ENCODE results near the gene CCDC122.

Gene CCDC122

GRCh38 chr13:43802511-43802910 is 77.0 kb downstream of the CCDC122 start:
- no peak overlapping the region for H3K9ac ChIP-seq (ENCODE audit: low read length)
- H3K27me3 ChIP-seq (ENCODE audit: control insufficient read depth, insufficient read depth, low read length) = no peaks in the 10 kb centered on the region
- H3K4me3 ChIP-seq (ENCODE audit: low read depth, low read length) = no peak overlapping the region
- no peaks in the 10 kb centered on the region for H3K9me3 ChIP-seq (ENCODE audit: control insufficient read depth, insufficient read depth, low read depth, low read length)
- H3K36me3 ChIP-seq (ENCODE audit: control insufficient read depth, insufficient read depth, low read length) = no peaks in the 10 kb centered on the region
- H3K4me1 ChIP-seq (ENCODE audit: control insufficient read depth, insufficient read depth, low read length) = peaks cover 12% of the 10 kb centered on the region
- H3K27ac ChIP-seq (ENCODE audit: low read depth, low read length) = no peak overlapping the region

GRCh38 chr13:43800828-43801227 is 78.7 kb downstream of the CCDC122 start:
- H3K27ac ChIP-seq (ENCODE audit: low read depth, low read length) = no peak overlapping the region
- H3K27me3 ChIP-seq (ENCODE audit: control insufficient read depth, insufficient read depth, low read length) = no peaks in the 10 kb centered on the region

GRCh38 chr13:43799191-43799590 is 80.3 kb downstream of the CCDC122 start:
- H3K27me3 ChIP-seq (ENCODE audit: control insufficient read depth, insufficient read depth, low read length) = no peaks in the 10 kb centered on the region
- H3K9me3 ChIP-seq (ENCODE audit: control insufficient read depth, insufficient read depth, low read depth, low read length) = no peaks in the 10 kb centered on the region
- no peak overlapping the region for H3K9ac ChIP-seq (ENCODE audit: low read length)
- no peaks in the 10 kb centered on the region for H3K4me1 ChIP-seq (ENCODE audit: control insufficient read depth, insufficient read depth, low read length)
- no peaks in the 10 kb centered on the region for H3K36me3 ChIP-seq (ENCODE audit: control insufficient read depth, insufficient read depth, low read length)
- no peak overlapping the region for H3K27ac ChIP-seq (ENCODE audit: low read depth, low read length)
- no peak overlapping the region for H3K4me3 ChIP-seq (ENCODE audit: low read depth, low read length)

More at GRCh38 chr13:43800828-43801227, 78.7 kb downstream of the CCDC122 start:
- H3K4me1 ChIP-seq (ENCODE audit: control insufficient read depth, insufficient read depth, low read length) = peaks cover 10% of the 10 kb centered on the region
- H3K36me3 ChIP-seq (ENCODE audit: control insufficient read depth, insufficient read depth, low read length) = no peaks in the 10 kb centered on the region
- no peak overlapping the region for H3K4me3 ChIP-seq (ENCODE audit: low read depth, low read length)
- H3K9me3 ChIP-seq (ENCODE audit: control insufficient read depth, insufficient read depth, low read depth, low read length) = no peaks in the 10 kb centered on the region
- H3K9ac ChIP-seq (ENCODE audit: low read length) = no peak overlapping the region

DNA sequence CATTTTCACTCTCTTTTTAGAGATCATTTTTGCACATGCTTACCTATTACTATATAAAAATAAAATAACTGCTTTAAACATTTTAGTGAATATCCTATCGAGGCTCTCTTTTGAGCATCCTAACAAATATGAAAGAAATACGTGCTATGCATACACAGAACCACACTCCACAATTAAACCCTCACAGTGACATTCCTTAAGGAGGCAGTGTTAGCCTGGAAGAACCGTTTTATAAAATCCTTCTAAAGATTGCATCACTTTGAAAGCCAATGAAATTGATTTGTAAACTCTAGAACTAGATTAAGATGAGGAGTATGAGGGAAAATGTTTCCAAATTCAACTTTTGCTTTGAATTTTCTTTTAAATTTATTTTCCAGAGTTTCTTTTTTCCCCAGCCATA is 81.7 kb downstream of the CCDC122 start:
- no peaks in the 10 kb centered on the region for H3K9me3 ChIP-seq (ENCODE audit: control insufficient read depth, insufficient read depth, low read depth, low read length)
- no peak overlapping the region for H3K4me3 ChIP-seq (ENCODE audit: low read depth, low read length)
- H3K36me3 ChIP-seq (ENCODE audit: control insufficient read depth, insufficient read depth, low read length) = no peaks in the 10 kb centered on the region
- H3K27ac ChIP-seq (ENCODE audit: low read depth, low read length) = no peak overlapping the region
- no peaks in the 10 kb centered on the region for H3K27me3 ChIP-seq (ENCODE audit: control insufficient read depth, insufficient read depth, low read length)
- no peaks in the 10 kb centered on the region for H3K4me1 ChIP-seq (ENCODE audit: control insufficient read depth, insufficient read depth, low read length)
- H3K9ac ChIP-seq (ENCODE audit: low read length) = no peak overlapping the region

DNA sequence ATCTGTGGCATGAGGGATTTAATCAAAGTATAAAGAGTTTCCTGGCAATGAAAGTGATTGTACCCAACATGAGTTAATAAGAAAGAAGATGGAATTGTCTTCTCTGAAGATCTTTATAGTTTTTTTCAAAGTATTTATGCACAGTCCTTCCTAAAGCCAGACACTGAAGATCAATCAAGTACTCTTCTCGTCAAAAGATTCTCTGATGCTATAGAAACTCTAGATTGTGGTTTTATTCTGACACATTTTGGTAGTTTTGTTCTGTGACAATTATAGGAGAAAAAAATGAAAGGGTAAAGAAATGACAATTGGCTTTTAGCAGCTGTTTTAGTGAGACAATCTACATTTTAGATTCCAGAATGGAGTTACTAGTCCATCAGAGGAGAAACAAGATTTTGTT is 82.4 kb downstream of the CCDC122 start:
- H3K9me3 ChIP-seq (ENCODE audit: control insufficient read depth, insufficient read depth, low read depth, low read length) = no peaks in the 10 kb centered on the region
- H3K9ac ChIP-seq (ENCODE audit: low read length) = no peak overlapping the region

GRCh38 chr13:43794416-43794815 is 85.1 kb downstream of the CCDC122 start:
- Histone ChIP-seq H3K36me3 (ENCODE audit: control insufficient read depth, insufficient read depth, low read length) (no peaks in the 10 kb centered on the region), H3K9me3 (ENCODE audit: control insufficient read depth, insufficient read depth, low read depth, low read length) (no peaks in the 10 kb centered on the region), H3K9ac (ENCODE audit: low read length) (no peak overlapping the region), H3K4me3 (ENCODE audit: low read depth, low read length) (no peak overlapping the region), H3K4me1 (ENCODE audit: control insufficient read depth, insufficient read depth, low read length) (no peaks in the 10 kb centered on the region), H3K27ac (ENCODE audit: low read depth, low read length) (no peak overlapping the region), H3K27me3 (ENCODE audit: control insufficient read depth, insufficient read depth, low read length) (no peaks in the 10 kb centered on the region; the same call in 1 of the 2 replicates)

More for the DNA sequence above, 82.4 kb downstream of the CCDC122 start:
- Histone ChIP-seq H3K36me3 (ENCODE audit: control insufficient read depth, insufficient read depth, low read length) (no peaks in the 10 kb centered on the region), H3K27ac (ENCODE audit: low read depth, low read length) (no peak overlapping the region), H3K4me3 (ENCODE audit: low read depth, low read length) (no peak overlapping the region), H3K27me3 (ENCODE audit: control insufficient read depth, insufficient read depth, low read length) (no peaks in the 10 kb centered on the region), H3K4me1 (ENCODE audit: control insufficient read depth, insufficient read depth, low read length) (no peaks in the 10 kb centered on the region)

GRCh38 chr13:43792076-43792881 is 87.3 kb downstream of the CCDC122 start:
- no peaks in the 10 kb centered on the region for H3K36me3 ChIP-seq (ENCODE audit: control insufficient read depth, insufficient read depth, low read length)
- peaks cover 16% of the 10 kb centered on the region for H3K27me3 ChIP-seq (ENCODE audit: control insufficient read depth, insufficient read depth, low read length)
- H3K9ac ChIP-seq (ENCODE audit: low read length) = no peak overlapping the region
- no peak overlapping the region for H3K27ac ChIP-seq (ENCODE audit: low read depth, low read length)
- H3K9me3 ChIP-seq (ENCODE audit: control insufficient read depth, insufficient read depth, low read depth, low read length) = no peaks in the 10 kb centered on the region
- peaks cover 6% of the 10 kb centered on the region; the same call in 1 of the 2 replicates for H3K4me1 ChIP-seq (ENCODE audit: control insufficient read depth, insufficient read depth, low read length)
- no peak overlapping the region for H3K4me3 ChIP-seq (ENCODE audit: low read depth, low read length)

- Histone ChIP-seq H3K4me1 (ENCODE audit: control insufficient read depth, insufficient read depth, low read length) (peaks cover 6% of the 10 kb centered on the region; the same call in 1 of the 2 replicates), H3K27me3 (ENCODE audit: control insufficient read depth, insufficient read depth, low read length) (peaks cover 52% of the 10 kb centered on the region), H3K27ac (ENCODE audit: low read depth, low read length) (no peak overlapping the region), H3K9me3 (ENCODE audit: control insufficient read depth, insufficient read depth, low read depth, low read length) (no peaks in the 10 kb centered on the region), H3K9ac (ENCODE audit: low read length) (no peak overlapping the region), H3K4me3 (ENCODE audit: low read depth, low read length) (peak overlapping the region; percentile 68; the same call in 1 of the 2 replicates), H3K36me3 (ENCODE audit: control insufficient read depth, insufficient read depth, low read length) (no peaks in the 10 kb centered on the region)
These were observed 91.5 kb downstream of the CCDC122 start for GRCh38 chr13:43787997-43788396.

DNA sequence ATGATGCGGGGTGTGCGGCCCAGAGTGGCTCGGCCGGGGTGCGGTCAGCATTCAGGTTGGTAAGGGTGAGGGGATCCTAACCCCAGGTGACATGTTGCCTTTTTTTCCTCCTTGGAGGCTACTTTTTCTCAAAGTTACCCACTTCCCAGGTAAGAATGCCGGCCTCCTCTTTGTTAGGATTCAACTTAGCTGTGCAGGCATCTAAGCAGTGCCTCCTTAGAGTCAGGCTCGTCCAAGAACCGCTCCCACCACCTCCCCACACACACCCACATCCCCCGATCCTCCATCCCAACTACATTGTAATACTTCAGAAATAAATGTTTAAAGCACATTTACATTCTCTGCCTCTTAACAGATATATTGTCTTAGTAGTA is 92.0 kb downstream of the CCDC122 start:
- H3K27ac ChIP-seq (ENCODE audit: low read depth, low read length) = no peak overlapping the region
- peaks cover 57% of the 10 kb centered on the region for H3K27me3 ChIP-seq (ENCODE audit: control insufficient read depth, insufficient read depth, low read length)
- peaks cover 6% of the 10 kb centered on the region; the same call in 1 of the 2 replicates for H3K4me1 ChIP-seq (ENCODE audit: control insufficient read depth, insufficient read depth, low read length)
- no peaks in the 10 kb centered on the region for H3K9me3 ChIP-seq (ENCODE audit: control insufficient read depth, insufficient read depth, low read depth, low read length)
- H3K9ac ChIP-seq (ENCODE audit: low read length) = peak overlapping the region; percentile 62
- no peaks in the 10 kb centered on the region for H3K36me3 ChIP-seq (ENCODE audit: control insufficient read depth, insufficient read depth, low read length)
- peak overlapping the region; percentile 68 for H3K4me3 ChIP-seq (ENCODE audit: low read depth, low read length)

DNA sequence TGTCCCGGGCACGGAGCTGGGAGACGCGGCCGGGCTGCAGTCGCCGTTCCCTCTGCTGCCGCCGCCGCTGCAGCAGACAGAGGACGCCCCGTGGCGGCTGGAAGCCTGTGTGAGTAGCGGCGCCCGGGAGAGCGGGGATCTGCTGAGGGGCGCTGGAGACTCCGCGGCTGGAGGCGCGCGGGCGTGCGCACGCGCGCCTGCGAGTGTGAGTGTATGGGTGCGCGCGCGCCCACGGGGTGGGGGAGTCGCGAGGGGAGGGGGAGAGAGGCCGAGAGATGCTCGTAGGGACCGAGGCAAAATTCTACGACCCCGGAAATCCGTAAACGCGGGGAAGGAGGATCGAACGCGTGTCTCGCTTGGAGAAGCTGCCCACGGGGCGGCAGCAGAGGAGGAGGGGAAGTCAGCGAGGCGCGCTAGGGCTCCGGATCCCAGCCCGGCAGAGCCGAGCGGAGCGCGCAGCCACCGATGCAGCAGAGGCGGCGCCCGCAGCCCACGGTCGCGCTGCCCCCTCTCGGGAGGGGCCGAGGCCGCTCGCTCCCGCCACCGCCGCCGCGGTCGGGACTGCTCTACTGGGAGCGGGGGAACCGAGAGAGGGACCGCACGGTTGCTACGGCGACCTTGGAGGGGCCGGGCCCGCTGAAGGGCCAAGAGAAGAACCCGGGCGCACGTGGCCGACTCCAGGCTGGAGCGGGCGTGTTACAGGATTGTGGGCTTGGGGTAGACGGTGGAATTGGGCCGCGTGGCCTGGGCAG is 92.6 kb downstream of the CCDC122 start, which contains the start of gene ENOX1:
ENOX1 (minus strand) TSS at position 207 of the 752 bp plus-strand sequence.
- peaks cover 63% of the 10 kb centered on the region for H3K27me3 ChIP-seq (ENCODE audit: control insufficient read depth, insufficient read depth, low read length)
- no peaks in the 10 kb centered on the region for H3K9me3 ChIP-seq (ENCODE audit: control insufficient read depth, insufficient read depth, low read depth, low read length)
- H3K4me1 ChIP-seq (ENCODE audit: control insufficient read depth, insufficient read depth, low read length) = peaks cover 6% of the 10 kb centered on the region; the same call in 1 of the 2 replicates
- peak within 1 kb of the TSS; percentile 68 for H3K4me3 ChIP-seq (ENCODE audit: low read depth, low read length)
- no peaks in the 10 kb centered on the region for H3K36me3 ChIP-seq (ENCODE audit: control insufficient read depth, insufficient read depth, low read length)
- H3K9ac ChIP-seq (ENCODE audit: low read length) = peak within 1 kb of the TSS; percentile 62
- no peak within 1 kb of the TSS for H3K27ac ChIP-seq (ENCODE audit: low read depth, low read length)

DNA sequence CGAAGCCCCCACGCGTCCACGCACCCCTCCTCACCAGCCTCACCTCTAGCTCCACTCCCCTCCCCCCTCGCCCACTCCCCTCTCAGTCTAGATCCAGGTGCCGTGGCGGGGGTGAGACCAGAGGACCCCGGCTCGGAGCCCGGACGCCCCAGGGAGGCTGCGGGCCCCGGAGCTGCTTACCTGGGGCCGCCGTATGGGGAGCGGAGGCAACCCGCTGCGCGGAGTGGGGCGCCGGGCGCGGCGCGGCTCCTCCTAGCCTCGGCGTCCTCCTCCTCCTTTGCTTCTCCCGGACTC is 93.1 kb downstream of the CCDC122 start:
- Histone ChIP-seq H3K27ac (ENCODE audit: low read depth, low read length) (no peak overlapping the region), H3K36me3 (ENCODE audit: control insufficient read depth, insufficient read depth, low read length) (no peaks in the 10 kb centered on the region), H3K4me1 (ENCODE audit: control insufficient read depth, insufficient read depth, low read length) (peaks cover 6% of the 10 kb centered on the region; the same call in 1 of the 2 replicates), H3K27me3 (ENCODE audit: control insufficient read depth, insufficient read depth, low read length) (peaks cover 67% of the 10 kb centered on the region), H3K4me3 (ENCODE audit: low read depth, low read length) (peak overlapping the region; percentile 68), H3K9me3 (ENCODE audit: control insufficient read depth, insufficient read depth, low read depth, low read length) (no peaks in the 10 kb centered on the region), H3K9ac (ENCODE audit: low read length) (peak overlapping the region; percentile 29)

Measured in HUES6 (cell line).